HG02885 (cell line): ENCODE measurements around the gene PUDP.
"Not testable (repeated sequence)": the region's sequence is repeated elsewhere in the genome, so short reads cannot be mapped to it uniquely, and the experiment has no call there.

ENCODE experiments used
- ATAC-seq: cut with Tn5 transposase; IDR thresholded peaks from one replicate; pipeline ENCODE4 v1.9.1; 2021; ENCODE audit warnings: mild to moderate bottlenecking; ENCODE audit not compliant: unreplicated experiment, poor library complexity

The PUDP gene

DNA sequence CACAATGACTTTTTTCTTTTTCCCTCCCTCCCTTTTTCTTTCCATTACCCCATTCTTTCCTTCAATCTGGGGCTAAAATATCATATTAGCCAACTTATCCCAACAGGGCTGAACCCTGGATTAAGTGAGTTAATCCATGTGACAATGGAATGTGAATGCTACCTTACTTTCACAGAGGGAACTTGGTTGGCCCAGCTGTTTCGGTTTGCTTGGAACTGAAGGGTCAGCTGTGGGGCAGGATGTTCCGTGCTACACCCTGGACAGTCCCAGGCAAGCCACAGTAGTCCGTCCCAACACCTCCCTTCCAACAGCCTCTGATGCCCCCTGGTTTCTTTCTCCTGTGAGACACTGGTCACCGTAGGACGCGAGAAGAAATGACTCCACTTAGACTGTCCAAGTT lies 95.4 kb downstream of the PUDP start:
- ATAC-seq, result no peak

DNA sequence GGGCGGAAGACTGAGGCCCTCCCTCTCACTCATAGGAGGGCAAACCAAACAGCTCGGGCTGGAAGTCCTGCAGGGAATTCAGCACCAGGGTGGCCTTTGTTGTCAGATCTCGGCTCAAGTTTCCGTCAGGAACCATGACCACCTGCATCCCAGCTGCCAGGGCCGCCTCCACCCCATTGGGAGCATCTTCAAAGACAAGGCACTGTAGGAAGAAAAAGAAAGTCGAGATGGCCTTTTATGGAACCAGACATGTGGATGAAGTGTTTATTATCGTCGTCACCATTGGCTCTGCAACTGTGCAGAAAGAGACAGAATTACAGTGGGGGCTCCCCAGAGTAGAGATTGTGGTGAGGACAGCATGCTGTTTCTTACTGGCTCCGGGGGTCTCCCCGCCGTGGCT lies 97.7 kb downstream of the PUDP start:
- no peak for ATAC-seq

DNA sequence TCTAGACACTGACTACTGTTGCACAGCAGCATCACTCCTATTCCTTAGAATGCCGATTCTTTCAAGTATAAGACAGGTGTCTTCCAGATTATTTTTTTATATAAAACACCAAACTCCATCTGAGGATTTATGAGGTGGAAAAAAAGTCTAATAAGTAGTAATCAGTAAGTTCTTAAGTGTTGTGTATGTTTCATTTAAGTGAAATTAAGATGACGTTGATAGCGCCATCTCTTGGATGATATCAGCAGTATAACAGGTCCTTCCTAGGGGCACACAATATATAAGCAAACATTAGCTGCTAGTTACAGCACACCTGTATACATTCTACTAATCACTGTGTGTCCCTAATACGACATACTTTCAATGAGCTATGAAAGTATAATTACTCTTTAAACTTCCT lies 100.0 kb downstream of the PUDP start:
- no peak for ATAC-seq

DNA sequence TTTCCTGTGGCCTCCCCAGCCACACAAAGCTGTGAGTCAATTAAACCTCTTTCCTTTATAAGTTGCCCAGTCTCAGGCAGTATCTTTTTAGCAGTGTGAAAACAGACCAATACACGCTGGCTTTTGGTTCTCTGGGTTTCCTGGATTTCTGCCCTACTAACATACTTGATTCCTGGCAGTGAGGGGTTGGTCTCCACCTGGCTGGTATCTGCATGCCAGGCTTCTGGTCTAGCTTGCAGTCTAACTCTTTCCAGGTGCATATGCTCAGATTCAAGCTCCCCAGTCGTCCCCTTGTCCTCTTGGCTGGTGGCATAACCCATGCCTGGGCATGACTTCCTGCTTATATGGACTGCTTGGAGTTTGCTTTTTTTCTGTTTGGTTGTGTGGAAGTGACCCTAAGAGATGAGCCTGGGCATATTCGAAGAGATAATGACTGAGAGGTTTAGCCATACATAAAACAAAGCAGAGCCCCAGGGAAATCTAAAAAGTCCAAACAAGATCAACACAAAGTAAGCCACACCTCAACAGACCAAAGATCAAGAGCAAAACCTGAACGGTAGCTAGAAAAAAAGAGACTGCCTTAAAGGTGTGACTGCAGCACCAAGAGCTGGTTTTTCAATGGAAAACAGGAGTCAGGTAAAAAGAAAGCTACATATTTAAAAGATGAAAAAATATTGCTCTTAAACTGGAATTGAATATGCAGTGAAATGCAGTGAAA lies 102.6 kb downstream of the PUDP start:
- no peak for ATAC-seq

DNA sequence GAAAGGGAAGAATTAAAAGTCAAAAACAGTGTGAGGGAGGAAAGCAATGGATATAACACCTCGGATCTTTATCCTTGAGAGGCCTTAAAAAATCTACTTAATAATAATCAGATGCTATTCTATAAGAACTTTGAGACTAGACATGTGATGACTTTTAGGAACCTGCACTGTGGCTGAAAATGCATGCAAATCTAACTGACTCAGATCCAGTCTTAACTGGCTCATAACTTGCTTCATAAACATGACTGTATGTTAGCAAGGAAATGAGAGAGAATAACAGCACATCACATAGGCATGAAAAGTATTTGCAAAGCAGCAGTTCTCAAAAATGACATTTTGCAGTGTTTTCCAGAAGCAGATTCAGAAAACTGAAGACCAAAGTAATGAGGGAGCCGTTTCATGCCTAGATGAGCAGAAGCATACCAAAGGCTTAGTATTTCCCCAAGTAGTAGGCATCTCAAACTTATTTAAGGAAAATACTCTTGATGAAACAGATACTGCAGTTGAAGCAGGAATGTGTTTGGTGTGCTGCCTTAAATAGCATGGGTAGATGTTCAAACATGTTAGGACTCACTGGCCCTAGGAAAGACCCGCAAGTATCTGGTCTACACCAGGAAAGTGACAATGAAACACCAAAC lies 104.0 kb downstream of the PUDP start:
- not testable (repeated sequence) for ATAC-seq

DNA sequence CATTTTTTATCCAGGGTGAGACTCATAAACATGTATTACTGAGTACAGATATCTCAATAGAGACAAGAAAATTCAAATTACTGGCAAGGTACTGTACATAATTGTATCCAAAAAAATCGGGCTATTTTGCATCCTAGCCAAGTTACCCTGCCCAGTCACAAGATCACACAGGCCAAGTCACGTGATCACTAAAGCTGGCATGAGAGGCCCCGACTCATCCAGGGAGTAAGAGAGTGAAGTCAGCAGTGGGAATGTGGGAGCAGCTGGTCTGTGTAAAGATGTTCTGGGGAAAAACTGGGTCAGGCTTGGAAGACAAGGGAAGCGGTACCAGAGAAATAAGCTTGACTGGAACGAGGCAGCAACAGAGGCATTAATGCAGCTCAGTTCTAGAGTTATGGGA lies 119.7 kb downstream of the PUDP start:
- no peak for ATAC-seq

DNA sequence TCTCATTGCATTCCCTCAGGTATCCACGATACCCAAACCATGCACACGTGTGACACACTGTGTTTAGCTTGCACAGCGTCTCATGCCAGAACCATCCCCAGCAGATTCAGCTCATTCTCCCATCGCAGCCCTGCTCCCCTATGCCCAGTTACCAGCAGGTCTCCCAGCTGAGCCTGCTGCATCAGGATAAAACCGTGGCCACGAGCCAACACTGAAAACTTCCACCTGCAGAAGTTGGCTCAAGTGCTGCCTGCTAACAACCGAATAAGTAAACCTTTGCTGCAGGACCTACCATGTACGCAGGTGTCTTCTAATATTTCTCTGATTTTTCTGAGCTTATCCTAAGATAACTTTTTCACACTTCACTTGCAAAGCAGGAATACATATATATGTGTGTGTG lies 120.9 kb downstream of the PUDP start:
- ATAC-seq, result no peak

DNA sequence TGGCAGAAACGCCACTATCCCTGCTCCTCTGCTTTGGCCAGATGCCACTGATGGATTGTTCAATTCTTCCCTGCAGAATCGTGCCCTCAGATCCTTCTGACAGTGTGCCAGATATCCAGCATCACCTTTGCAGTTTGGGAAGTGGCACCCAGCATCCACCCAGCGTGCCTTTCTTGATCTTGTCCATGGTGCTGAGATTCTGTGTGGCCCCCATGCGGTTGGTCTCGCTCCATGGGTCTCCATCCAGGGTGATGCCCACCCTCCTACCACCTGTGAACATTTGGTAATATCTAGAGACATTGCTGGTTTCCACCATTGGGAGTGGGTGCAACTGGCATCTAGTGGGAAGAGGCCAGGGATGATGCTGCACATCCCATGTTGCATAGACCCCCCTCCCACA lies 121.6 kb downstream of the PUDP start:
- ATAC-seq, result not testable (repeated sequence)

DNA sequence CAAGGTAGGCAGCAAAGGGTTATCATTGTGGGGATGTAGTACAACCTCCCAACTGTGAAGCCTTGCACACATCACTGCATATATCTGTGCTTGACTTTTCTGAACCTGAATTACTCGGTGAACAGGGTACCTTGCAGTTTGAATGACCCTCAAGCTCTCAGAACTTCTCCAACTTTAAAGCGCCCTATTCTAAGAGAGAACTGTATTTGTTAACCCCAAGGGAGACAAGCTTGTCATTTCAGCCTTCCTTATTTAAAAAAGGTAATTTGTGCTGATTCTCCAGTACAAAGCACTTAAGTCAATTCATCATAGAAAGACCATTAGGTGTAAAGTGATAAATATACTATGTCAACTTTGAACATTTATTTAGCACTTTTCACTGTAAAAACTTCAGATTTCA lies 122.5 kb downstream of the PUDP start:
- ATAC-seq, result no peak

DNA sequence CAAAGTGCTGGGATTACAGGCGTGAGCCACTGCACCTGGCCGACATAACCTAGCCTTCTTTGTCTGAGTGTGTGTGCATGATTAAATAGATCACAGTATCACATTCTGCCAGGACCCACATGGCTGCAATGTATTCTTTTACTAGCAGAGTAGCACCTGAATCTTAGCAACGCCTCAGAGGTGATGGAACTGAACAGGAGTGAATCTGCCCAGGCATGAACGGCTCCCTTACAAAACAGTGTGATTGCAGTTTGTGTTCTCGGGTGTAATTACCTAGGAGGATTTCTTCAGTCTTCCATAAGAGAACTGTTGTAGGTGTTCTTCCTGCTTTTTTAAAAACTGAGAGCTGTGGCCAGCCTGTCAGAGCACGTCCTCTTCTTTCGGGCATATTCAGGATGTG lies 123.1 kb downstream of the PUDP start:
- no peak for ATAC-seq

DNA sequence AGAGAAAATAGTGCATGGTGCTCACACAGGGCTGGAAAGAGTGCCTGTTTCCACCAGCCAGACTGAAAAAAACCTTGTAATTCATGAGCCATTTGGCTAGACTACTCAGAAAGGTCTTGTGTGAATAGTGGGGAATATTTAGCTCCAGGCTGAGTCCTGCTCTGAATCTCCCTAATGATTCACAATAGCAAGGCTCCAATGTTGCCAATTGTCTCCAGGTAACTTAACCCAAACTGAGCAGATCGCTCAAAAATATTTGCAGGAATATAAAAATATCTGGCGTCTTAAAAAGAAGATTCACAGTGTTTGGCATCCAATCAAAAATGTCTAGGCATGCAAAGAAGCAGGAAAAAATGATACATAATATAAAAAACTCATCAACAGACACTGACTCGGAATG lies 125.0 kb downstream of the PUDP start:
- ATAC-seq, result not testable (repeated sequence)

DNA sequence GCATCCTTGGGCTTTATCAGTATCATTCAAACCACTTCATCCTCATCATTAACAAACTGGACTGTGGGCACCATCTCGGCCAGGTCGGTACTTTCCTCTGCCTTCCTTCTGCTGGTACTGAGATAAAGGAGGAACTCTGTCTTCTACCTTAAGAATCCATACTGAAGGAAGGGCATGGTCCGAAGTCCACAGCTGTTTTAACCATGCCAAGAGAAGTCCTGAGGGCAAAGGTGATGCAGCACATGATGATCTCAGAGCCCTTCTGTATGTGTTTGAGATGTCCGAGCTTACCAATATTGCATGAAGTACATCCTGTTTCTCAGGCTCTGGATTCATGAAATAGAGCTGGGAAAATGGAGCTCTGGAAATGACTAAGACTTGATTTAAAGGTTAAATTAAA lies 126.0 kb downstream of the PUDP start:
- no peak for ATAC-seq

DNA sequence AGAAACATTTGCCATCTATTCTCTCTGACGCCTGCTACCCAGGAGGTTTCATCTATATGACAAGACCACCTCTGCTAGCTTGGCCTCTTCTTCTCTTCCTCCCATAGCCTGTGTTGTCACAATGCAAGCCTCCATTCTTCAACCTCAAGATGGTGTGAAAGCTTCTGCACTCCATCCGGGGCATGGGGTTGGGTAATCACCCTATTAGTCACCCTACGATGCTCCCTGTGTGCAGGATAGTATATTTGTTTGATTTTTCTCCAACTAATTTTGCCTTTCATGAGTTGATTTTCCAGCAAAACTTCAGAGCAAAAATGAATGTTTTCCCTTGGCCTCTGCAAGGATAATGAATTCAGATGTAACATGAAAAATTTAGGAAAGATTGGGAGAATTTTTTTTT lies 128.4 kb downstream of the PUDP start:
- ATAC-seq, result no peak

DNA sequence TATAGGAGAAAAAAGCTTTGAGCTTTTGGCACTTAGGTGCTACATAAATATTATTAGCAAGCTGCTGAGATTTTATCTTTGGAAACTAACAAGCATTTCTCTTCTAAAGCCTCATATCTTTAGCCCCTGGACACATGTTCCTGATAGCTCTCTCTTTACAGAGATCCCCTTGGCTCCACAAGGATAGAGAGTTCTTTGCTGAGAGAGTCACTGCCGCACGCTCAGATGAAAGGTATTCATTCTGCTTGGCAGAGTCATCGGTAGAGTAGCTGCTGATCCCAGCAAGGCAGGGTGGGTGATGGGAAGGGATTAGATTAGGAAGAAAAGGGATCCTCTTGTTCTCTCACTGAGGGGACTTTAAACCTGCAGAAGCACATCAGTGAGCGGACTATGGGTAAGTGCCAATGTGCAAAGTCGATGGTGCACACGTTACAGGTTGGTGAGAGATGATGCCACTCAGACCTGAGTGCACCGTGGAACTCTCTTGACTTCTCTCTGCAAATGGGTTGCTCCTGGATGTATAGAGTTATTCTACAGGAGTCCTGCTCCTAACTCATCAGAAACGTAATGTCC lies 135.6 kb downstream of the PUDP start:
- ATAC-seq, result not testable (repeated sequence)

DNA sequence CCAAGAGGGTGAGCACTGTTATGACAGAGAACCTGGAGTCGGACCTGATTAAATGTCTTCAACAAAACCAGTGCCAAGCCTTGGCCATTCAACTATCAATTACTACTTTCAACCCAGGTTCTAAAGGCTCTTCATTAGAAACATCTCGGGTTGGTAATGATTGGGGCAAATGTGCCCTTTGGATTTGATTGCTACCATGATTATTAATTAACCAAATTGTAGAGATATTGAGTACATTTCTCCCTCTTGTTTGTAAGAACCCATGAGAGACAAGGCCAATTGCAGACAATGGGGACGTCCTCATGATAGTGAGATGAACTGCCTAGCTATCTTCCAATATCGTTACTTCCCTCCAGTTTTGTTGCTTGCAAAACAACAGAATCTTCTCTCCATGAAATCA lies 137.1 kb downstream of the PUDP start:
- ATAC-seq, result not testable (repeated sequence)

DNA sequence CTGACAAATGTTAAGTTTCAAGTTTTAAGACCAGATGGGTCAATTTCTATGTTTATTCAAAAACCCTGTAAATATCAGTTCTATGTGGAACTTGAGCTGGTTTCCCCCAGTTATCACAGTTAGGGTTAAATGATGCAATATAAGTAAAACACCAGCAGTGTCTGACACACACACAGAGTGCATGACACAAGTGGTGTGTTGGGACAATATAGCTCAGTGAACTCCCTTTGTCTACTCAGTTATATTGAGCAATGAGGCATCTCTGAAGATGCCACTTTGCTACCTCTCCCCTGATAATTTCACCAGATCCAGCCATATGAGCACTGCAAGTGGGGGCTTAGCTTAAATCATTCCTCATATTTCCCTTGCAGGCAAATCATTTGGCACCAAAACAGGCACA lies 140.6 kb downstream of the PUDP start:
- ATAC-seq, result not testable (repeated sequence)
